ENCODE results near the gene UMAD1.

DNA sequence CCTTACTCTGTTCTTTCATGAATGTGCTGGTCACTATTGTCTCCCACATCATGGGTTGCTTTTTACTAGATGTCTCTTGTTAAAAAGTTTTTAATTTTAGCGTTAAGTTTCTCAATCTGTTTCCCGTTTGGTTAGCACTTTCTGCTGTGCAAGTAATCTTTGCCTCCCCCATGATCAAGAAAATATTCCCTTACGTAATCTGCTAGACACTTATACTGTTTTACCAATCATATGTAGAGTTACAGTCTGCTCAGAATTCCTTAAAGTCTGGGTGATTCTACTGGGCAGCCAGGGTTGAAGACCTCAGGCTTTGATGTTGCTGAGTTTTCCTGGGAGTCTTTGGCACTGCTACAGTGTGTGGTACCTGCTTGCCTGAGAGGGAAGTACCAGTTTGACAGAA lies 116.0 kb downstream of the UMAD1 start:
- TF ChIP-seq, protein P1, sequence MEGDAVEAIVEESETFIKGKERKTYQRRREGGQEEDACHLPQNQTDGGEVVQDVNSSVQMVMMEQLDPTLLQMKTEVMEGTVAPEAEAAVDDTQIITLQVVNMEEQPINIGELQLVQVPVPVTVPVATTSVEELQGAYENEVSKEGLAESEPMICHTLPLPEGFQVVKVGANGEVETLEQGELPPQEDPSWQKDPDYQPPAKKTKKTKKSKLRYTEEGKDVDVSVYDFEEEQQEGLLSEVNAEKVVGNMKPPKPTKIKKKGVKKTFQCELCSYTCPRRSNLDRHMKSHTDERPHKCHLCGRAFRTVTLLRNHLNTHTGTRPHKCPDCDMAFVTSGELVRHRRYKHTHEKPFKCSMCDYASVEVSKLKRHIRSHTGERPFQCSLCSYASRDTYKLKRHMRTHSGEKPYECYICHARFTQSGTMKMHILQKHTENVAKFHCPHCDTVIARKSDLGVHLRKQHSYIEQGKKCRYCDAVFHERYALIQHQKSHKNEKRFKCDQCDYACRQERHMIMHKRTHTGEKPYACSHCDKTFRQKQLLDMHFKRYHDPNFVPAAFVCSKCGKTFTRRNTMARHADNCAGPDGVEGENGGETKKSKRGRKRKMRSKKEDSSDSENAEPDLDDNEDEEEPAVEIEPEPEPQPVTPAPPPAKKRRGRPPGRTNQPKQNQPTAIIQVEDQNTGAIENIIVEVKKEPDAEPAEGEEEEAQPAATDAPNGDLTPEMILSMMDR (IDR thresholded peaks at IDR 0.05) = no peak
- no peak for TF ChIP-seq POLR2A (IDR thresholded peaks at IDR 0.05)

Measured in thyroid gland (tissue), 4 donors.